ENCODE data around the gene GH2. TPM values are rescaled to one million over a fixed set of nuclear protein-coding genes. Genes with fewer than 3 reads are reported as not detected.

GH2 gene
- total RNA-seq, 1 donor from 2014 or later, result not detected

DNA sequence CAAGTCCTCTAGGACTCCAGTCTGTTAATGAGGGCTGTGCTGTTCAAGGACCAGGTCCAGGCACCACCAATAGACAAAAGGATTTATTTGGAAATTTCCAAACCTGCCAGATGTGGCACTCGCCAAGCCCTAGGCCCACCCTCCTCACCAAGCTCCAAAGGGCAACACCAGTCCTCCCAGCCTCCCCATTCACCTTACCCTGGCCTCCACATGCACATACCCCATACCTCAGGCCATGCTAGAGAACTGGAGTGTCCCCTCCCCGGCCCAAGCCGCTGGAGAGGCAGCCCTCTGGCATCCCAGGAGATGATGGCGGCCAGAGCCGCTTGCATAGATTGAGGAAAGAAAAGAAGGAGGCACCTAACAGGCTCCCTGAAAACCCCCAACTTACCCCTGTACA is 49.7 kb downstream of the GH2 start:
- ATAC-seq (no peak), DNase-seq (no peak)

GRCh38 chr17:63831505-63831904 is 50.2 kb downstream of the GH2 start:
- ATAC-seq (no peak), DNase-seq (no peak)
- intact Hi-C loops (cut with micrococcal nuclease), result no loop called here

More for the DNA sequence above, 49.7 kb downstream of the GH2 start:
- intact Hi-C loops (cut with micrococcal nuclease), result no loop called here

DNA sequence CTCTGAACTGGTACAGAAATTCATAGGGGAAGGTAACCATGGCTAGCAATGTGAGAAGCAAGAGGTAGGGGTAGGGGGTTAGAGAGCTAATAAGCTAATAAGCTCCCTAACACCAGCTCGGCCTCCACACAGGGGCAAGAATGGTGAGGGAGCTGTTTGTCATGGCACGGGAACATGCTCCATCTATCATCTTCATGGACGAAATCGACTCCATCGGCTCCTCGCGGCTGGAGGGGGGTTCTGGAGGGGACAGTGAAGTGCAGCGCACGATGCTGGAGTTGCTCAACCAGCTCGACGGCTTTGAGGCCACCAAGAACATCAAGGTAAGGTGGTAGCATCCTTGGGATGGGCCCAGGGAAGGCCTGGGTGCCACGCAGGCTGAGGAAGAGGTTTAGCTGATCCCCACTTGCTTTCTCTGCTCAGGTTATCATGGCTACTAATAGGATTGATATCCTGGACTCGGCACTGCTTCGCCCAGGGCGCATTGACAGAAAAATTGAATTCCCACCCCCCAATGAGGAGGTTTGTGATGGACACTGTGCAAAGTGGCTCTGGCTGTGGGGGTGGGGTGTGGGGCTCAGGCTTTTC is 50.7 kb downstream of the GH2 start:
- intact Hi-C loops (cut with micrococcal nuclease), result no loop called here
- ATAC-seq, result no peak
- no peak for DNase-seq

GRCh38 chr17:63830278-63830677 is 51.5 kb downstream of the GH2 start:
- intact Hi-C loops (cut with micrococcal nuclease), result no loop called here
- no peak for DNase-seq
- ATAC-seq, result no peak

Other genes with a start within 250 kb of the GH2 start
- 4.7 TPM for gene LIMD2, start 181.8 kb downstream of the GH2 start, total RNA-seq
- 16.0 TPM for gene STRADA, start 140.1 kb downstream of the GH2 start, total RNA-seq
- 90.1 TPM for gene CCDC47, start 108.3 kb downstream of the GH2 start, total RNA-seq
- 56.7 TPM for gene DDX42, start 107.8 kb downstream of the GH2 start, total RNA-seq
- 141 TPM for gene PSMC5, start 54.5 kb downstream of the GH2 start, total RNA-seq
- 35.9 TPM for gene FTSJ3, start 54.3 kb downstream of the GH2 start, total RNA-seq
- 28.4 TPM for gene SMARCD2, start 39.3 kb downstream of the GH2 start, total RNA-seq
- gene CSH2, start 8.3 kb downstream of the GH2 start, total RNA-seq, result not detected
- gene CSH1, start 14.6 kb upstream of the GH2 start, total RNA-seq, result not detected
- gene CSHL1, start 29.3 kb upstream of the GH2 start, total RNA-seq, result not detected
- not detected for gene GH1, start 36.9 kb upstream of the GH2 start, total RNA-seq
- 5.7 TPM for gene CD79B, start 50.4 kb upstream of the GH2 start, total RNA-seq
- gene SCN4A, start 91.0 kb upstream of the GH2 start, total RNA-seq, result 0.32 TPM
- gene PRR29, start 116.4 kb upstream of the GH2 start, total RNA-seq, result 0.20 TPM
- 30.6 TPM for gene ICAM2, start 138.7 kb upstream of the GH2 start, total RNA-seq
- gene ERN1, start 248.2 kb upstream of the GH2 start, total RNA-seq, result 9.0 TPM

Measured in left ventricle myocardium superior (tissue), 1 donor.